ENCODE data around the gene PDE6B.
A peak's percentile ranks its signal among the peaks of the same experiment; 100 is the strongest.

DNA sequence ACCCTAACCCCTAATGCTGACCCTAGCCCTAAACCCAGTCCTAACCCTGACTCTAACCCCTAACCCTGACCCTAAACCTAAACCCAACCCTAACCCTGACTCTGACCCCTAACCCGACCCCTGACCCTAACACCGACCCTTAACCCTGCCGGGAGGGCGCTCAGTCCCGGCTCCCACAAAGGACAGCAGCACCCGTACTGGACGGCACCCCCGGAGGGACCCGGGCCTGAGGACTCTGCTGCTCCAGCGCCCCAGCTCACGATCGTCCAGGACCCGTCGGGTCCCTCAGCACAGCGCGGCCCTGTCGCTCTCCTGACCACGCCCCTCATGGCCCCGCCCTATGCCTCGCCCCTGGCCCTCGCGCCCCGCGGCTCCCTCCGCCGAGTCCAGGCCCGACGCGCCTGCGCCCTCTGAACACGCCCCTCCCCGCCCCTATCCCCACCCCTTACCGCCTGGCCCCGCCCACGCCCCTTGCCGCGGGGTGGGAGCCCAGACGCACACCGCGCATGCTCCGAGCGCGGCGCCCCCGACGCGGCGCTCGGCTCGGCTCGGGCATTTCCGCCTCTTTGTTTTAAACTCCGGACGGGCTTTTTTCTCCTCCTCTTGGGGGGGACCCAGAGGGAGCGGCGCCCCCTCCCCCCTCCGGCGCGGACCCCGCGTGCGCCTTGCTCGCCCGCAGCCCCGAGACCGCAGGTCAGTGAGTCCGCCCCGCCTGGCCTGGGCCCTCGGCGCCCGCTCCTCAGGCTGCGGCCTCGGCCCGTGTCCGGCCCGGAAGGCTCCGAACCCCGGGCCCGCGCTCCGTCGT is 80.1 kb downstream of the PDE6B start, which contains the start of gene PCGF3:
- TF ChIP-seq POLR2A (IDR thresholded peaks at IDR 0.05; ENCODE audit: low read length) (peak; percentile 41), GATA1 (IDR thresholded peaks at IDR 0.05; ENCODE audit: low read depth, low read length) (no peak)

Data from erythroblast (primary cell).